CD14-positive monocyte (primary cell): Measurements from ENCODE around the gene KRTAP5-9. TPM values are rescaled to one million over a fixed set of nuclear protein-coding genes. Genes with fewer than 3 reads are reported as not detected.

Experiments
- DNase-seq, 3 donors: peaks; one replicate each; pipeline ENCODE4 v3.0.0-alpha.2; 2011 to 2022
- H2AFZ ChIP-seq: 2 replicates; pipeline ENCODE4 v1.6.0; 2012; ENCODE audit warnings: mild to moderate bottlenecking, low read depth, low read length, inconsistent platforms; ENCODE audit not compliant: insufficient read depth, poor library complexity, severe bottlenecking
- H3K27ac ChIP-seq, 2 donors: 1 replicate in 1 of 2; 2 replicates in 1 of 2; pipeline ENCODE4 v1.5.1; 2012 to 2013; ENCODE audit warnings: low read length in 2 of 2, control low read depth in 1 of 2, inconsistent platforms in 1 of 2, low read depth in 1 of 2, mild to moderate bottlenecking in 1 of 2
- H3K27me3 ChIP-seq, 2 donors: one replicate each; pipeline versions ENCODE4 v1.6.0 to v1.6.1; 2011 to 2013; ENCODE audit warnings: low read length in 2 of 2; ENCODE audit not compliant: control insufficient read depth in 2 of 2, insufficient read depth in 2 of 2
- H3K36me3 ChIP-seq, 2 donors: replicated peaks in 1 of 2; 1 replicate in 1 of 2; 2 replicates in 1 of 2; pipeline versions ENCODE4 v1.5.1 to v1.6.1; 2012 to 2013; ENCODE audit warnings: low read length in 2 of 2, control low read depth in 1 of 2, inconsistent platforms in 1 of 2, mild to moderate bottlenecking in 1 of 2; ENCODE audit not compliant: insufficient read depth in 2 of 2, control insufficient read depth in 1 of 2
- H3K4me1 ChIP-seq, 2 donors: 1 replicate in 1 of 2; 2 replicates in 1 of 2; pipeline versions ENCODE4 v1.5.1 to v1.6.1; 2012 to 2013; ENCODE audit warnings: low read length in 2 of 2, control low read depth in 1 of 2, inconsistent platforms in 1 of 2, mild to moderate bottlenecking in 1 of 2, moderate library complexity in 1 of 2; ENCODE audit not compliant: insufficient read depth in 2 of 2, control insufficient read depth in 1 of 2
- H3K4me2 ChIP-seq: replicated peaks from 2 replicates; pipeline ENCODE3; 2012; ENCODE audit warnings: low read length, moderate library complexity, mild to moderate bottlenecking; ENCODE audit not compliant: poor library complexity, severe bottlenecking; ENCODE audit errors: extremely low read depth
- H3K4me3 ChIP-seq, 3 experiments: fragments of 200-600 bp in 1 of 3; sonication (generic) in 1 of 3; replicated peaks in 1 of 3; 1 replicate in 2 of 3; 2 replicates in 1 of 3; pipeline ENCODE4 v1.5.1; 2011 to 2013; ENCODE audit warnings: low read length in 3 of 3, mild to moderate bottlenecking in 3 of 3, control low read depth in 2 of 3, low read depth in 2 of 3, inconsistent platforms in 1 of 3, moderate library complexity in 1 of 3
- H3K79me2 ChIP-seq: 2 replicates; pipeline ENCODE4 v1.6.0; 2012; ENCODE audit warnings: mild to moderate bottlenecking, control low read depth, inconsistent platforms, low read length, moderate library complexity; ENCODE audit not compliant: insufficient read depth
- H3K9ac ChIP-seq: 2 replicates; pipeline ENCODE4 v1.6.0; 2017; ENCODE audit warnings: low read length, mild to moderate bottlenecking; ENCODE audit not compliant: insufficient read depth, poor library complexity, severe bottlenecking
- H3K9me3 ChIP-seq, 2 donors: replicated peaks in 1 of 2; 1 replicate in 1 of 2; 2 replicates in 1 of 2; pipeline versions ENCODE4 v1.5.1 to v1.6.1; 2012 to 2013; ENCODE audit warnings: low read length in 2 of 2, control low read depth in 1 of 2; ENCODE audit not compliant: control insufficient read depth in 1 of 2, insufficient read depth in 1 of 2
- H4K20me1 ChIP-seq: 2 replicates; pipeline ENCODE4 v1.6.0; 2012; ENCODE audit warnings: mild to moderate bottlenecking, low read length, control low read depth, moderate library complexity; ENCODE audit not compliant: insufficient read depth
- H3K27ac Mint-ChIP-seq, 7 donors: one replicate each; pipeline ENCODE4 v1.8.0; 2020; ENCODE audit warnings: mild to moderate bottlenecking in 7 of 7, mixed read lengths in 7 of 7, moderate library complexity in 6 of 7, inconsistent platforms in 2 of 7
- H3K27me3 Mint-ChIP-seq, 3 donors: one replicate each; pipeline ENCODE4 v1.8.0; 2021 to 2022; ENCODE audit warnings: low read depth in 3 of 3, mild to moderate bottlenecking in 3 of 3, mixed read lengths in 3 of 3, moderate library complexity in 3 of 3, inconsistent platforms in 1 of 3
- H3K36me3 Mint-ChIP-seq, 2 donors: one replicate each; pipeline ENCODE4 v1.8.0; 2020; ENCODE audit warnings: mixed read lengths in 2 of 2, inconsistent platforms in 1 of 2, mild to moderate bottlenecking in 1 of 2
- H3K4me1 Mint-ChIP-seq: one replicate; pipeline ENCODE4 v1.8.0; 2020; ENCODE audit warnings: mild to moderate bottlenecking, mixed read lengths
- H3K4me3 Mint-ChIP-seq, 2 donors: one replicate each; pipeline ENCODE4 v1.8.0; 2020; ENCODE audit warnings: mild to moderate bottlenecking in 2 of 2, mixed read lengths in 2 of 2, moderate library complexity in 1 of 2
- H3K9me3 Mint-ChIP-seq, 7 donors: one replicate each; pipeline ENCODE4 v1.8.0; 2020 to 2022; ENCODE audit warnings: mixed read lengths in 7 of 7, mild to moderate bottlenecking in 6 of 7, moderate library complexity in 6 of 7, inconsistent platforms in 2 of 7
- WGBS: methylation state at CpG from one replicate; pipeline ENCODE4 v1.1.5; 2013; ENCODE audit warnings: missing lambda C conversion rate; ENCODE audit not compliant: insufficient coverage; 5-methylcytosine and 5-hydroxymethylcytosine counted together
- intact Hi-C, 2 donors: fragments of 100-400 bp; cut with micrococcal nuclease; formaldehyde crosslinking; loops; one replicate each; pipeline versions ENCODE4 v1.15.0 to v1.15.1; 2023
- polyA plus RNA-seq, 3 donors: library from polyadenylated mRNA; depleted of rRNA in 1 of 3; unstranded in 2 of 3; stranded (reverse) in 1 of 3; fragments of 300-500 nt in 2 of 3; fragments of >200 nt in 1 of 3; fragmentation: Illumina TruSeq in 2 of 3; gene quantifications; 1 replicate in 2 of 3; 2 replicates in 1 of 3; pipeline ENCODE4 v1.2.3, GENCODE V29; 2012 to 2021
- TF ChIP-seq, protein P1 (sequence below): fragments of 200-600 bp; IDR thresholded peaks from one replicate; pipeline ENCODE4 v1.8.0; 2022; ENCODE audit warnings: antibody characterized with exemption, mild to moderate bottlenecking

Gene KRTAP5-9
- polyA plus RNA-seq, 3 donors = 0.29 TPM; not detected in 2

DNA sequence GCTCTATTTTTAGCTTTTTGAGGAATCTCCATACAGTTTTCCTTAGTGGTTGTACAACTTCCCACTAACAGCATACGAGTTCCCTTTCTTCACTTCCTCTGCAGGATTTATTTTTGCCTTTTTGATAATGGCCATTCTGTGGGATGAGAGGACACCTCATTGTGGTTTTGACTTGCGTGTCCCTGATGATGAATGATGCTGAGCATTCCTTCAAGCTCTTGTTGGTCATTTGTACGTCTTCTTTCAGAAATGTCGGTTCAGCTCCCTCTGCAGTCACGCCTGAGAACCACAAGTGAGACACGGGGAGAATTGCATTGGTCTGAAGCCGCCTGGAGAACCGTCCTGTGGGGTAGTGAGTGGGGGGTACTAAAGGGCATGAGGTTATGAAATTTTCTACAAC is 15.2 kb downstream of the KRTAP5-9 start:
- Mint-ChIP-seq H3K4me3 (peak overlapping the region in 1 of 2 donors; percentile 3), H3K4me1 (peaks cover 5% of the 10 kb centered on the region), H3K36me3 (no peaks in the 10 kb centered on the region), H3K9me3 (peaks cover 0 to 7% (median 3%) of the 10 kb centered on the region in 7 donors), H3K27me3 (peaks cover 5 to 19% (median 16%) of the 10 kb centered on the region in 3 donors), H3K27ac (no peak overlapping the region)
- Histone ChIP-seq H3K79me2 (no peaks in the 10 kb centered on the region), H3K9me3 (no peaks in the 10 kb centered on the region), H3K4me3 (no peak overlapping the region), H2AFZ (no peak overlapping the region), H3K27ac (no peak overlapping the region), H3K4me2 (no peak overlapping the region), H3K27me3 (peaks cover 7 to 8% of the 10 kb centered on the region in 2 donors), H3K36me3 (no peaks in the 10 kb centered on the region), H4K20me1 (no peaks in the 10 kb centered on the region), H3K4me1 (no peaks in the 10 kb centered on the region), H3K9ac (no peak overlapping the region)
- peak in 2 of 3 donors; percentile 5 to 45 for DNase-seq
- intact Hi-C loops = no loop called here
- TF ChIP-seq, protein P1, sequence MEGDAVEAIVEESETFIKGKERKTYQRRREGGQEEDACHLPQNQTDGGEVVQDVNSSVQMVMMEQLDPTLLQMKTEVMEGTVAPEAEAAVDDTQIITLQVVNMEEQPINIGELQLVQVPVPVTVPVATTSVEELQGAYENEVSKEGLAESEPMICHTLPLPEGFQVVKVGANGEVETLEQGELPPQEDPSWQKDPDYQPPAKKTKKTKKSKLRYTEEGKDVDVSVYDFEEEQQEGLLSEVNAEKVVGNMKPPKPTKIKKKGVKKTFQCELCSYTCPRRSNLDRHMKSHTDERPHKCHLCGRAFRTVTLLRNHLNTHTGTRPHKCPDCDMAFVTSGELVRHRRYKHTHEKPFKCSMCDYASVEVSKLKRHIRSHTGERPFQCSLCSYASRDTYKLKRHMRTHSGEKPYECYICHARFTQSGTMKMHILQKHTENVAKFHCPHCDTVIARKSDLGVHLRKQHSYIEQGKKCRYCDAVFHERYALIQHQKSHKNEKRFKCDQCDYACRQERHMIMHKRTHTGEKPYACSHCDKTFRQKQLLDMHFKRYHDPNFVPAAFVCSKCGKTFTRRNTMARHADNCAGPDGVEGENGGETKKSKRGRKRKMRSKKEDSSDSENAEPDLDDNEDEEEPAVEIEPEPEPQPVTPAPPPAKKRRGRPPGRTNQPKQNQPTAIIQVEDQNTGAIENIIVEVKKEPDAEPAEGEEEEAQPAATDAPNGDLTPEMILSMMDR = peak; percentile 44
- WGBS = 10% methylated on average over 7 of the region's 8 CpGs

DNA sequence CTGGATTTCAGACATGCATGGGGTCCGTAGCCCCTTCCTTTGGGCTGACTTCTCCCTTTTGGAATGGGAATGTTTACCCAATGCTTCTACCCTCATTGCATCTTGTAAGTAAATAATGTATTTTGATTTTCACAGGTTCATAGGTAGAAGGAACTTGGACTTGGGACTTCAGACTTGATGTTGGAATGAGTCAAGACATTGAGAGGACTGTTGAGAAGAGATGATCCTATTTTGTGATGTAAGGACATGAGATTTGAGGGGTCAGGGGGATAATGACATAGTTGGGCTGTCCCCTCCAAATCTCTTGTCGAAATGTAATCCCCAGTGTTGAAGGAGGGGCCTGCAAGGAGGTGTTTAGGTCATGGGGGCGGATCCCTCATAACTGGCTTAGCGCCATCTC is 16.2 kb downstream of the KRTAP5-9 start:
- H3K27ac Mint-ChIP-seq = no peak overlapping the region
- Histone ChIP-seq H3K36me3 (no peaks in the 10 kb centered on the region), H3K4me1 (no peaks in the 10 kb centered on the region), H3K79me2 (no peaks in the 10 kb centered on the region), H3K9ac (no peak overlapping the region), H3K27me3 (peaks cover 7 to 8% of the 10 kb centered on the region in 2 donors), H3K4me2 (no peak overlapping the region), H3K9me3 (no peaks in the 10 kb centered on the region), H3K27ac (no peak overlapping the region), H2AFZ (no peak overlapping the region), H3K4me3 (no peak overlapping the region), H4K20me1 (no peaks in the 10 kb centered on the region)
- H3K27me3 Mint-ChIP-seq = peaks cover 7 to 21% (median 19%) of the 10 kb centered on the region in 3 donors
- H3K9me3 Mint-ChIP-seq = peaks cover 0 to 7% (median 3%) of the 10 kb centered on the region in 7 donors
- H3K4me1 Mint-ChIP-seq = peaks cover 5% of the 10 kb centered on the region
- 95% methylated on average over 3 of the region's 4 CpGs for WGBS
- no peaks in the 10 kb centered on the region for H3K36me3 Mint-ChIP-seq
- no peak for DNase-seq
- TF ChIP-seq, protein P1 = no peak
- peak overlapping the region in 1 of 2 donors; percentile 33 for H3K4me3 Mint-ChIP-seq
- intact Hi-C loops = no loop called here
